ENCODE data around the gene MTRFR.
"Not testable (repeated sequence)": the region's sequence is repeated elsewhere in the genome, so short reads cannot be mapped to it uniquely, and the experiment has no call there.

MTRFR gene

DNA sequence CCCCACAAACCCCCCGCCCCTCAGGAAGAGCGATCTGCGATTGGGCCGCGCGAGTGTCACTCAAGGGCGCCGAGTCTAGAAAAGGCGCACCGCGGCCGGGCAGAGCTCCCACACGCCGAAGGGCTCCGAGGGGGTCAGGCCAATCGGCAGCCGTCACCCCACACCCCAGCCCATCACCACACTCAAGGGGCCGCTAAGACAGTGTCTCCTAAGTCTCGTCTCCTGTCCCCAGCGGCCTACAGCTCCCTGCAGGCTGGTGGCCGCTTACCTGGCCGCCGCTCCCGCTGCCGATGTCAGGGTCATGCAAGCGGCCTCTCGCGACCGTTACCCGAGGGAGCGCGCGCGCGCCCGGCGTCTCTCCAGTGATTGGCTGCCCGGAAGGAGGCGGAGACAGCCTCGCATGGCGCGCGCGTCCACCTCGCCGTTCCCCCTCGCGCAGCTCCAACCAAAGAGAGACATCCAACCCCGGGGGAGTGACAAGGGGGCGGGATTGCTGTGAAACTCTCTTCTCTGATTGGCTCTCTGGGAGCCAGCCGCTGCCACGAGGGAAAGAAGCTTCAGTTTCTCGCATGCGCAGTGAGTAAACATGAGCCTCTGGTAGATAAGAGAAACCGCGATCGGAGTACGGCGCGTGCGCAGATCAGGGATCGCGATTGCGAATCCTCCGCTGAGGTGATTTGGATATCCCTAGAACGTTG is at the start of gene MTRFR, which contains the start of gene MPHOSPH9:
TSS of gene MTRFR (plus strand) at position 630 of the 698 bp plus-strand sequence. CDS start 20,239 bp downstream, outside the sequence.
TSS of gene MPHOSPH9 (minus strand) at position 335 of the 698 bp plus-strand sequence. CDS start 2,777 bp downstream, outside the sequence.
- DNase-seq: peak; percentile 99 to 100

DNA sequence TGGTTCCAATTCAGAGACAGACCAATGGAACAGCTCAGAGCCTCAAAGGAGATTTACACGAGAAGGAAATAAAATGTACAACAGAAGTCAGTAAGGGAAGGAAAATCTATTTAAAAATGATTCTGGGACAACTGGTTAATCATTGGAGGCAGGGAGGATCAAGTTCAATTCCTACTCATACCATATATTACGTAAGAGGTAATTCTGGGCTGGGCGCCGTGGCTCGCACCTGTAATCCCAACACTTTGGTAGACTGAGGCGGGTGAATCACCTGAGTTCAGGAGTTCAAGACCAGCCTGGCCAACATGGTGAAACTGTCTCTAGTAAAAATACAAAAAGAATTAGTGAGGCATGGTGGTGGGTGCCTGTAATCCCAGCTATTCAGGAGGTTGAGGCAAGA is 45.6 kb upstream of the MTRFR start:
- DNase-seq: no peak

DNA sequence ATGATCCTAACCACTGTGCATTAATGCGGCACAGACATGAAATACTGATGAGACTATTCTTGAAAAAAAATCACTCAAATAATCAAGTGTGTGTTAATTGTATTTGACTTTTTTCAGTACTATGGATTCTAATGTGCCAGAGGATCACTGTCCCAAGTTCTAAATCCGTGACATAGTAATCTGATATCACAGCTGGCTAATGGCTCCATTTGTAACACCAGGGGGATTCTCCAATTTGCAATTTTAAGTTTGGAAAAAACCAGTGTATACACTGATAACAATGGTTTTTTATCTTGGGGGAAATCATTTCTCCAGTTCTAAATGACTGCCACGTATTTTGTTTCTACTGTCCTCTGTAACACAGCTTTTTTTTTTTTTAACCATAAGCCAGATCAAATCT is 33.3 kb upstream of the MTRFR start:
- no peak for DNase-seq

DNA sequence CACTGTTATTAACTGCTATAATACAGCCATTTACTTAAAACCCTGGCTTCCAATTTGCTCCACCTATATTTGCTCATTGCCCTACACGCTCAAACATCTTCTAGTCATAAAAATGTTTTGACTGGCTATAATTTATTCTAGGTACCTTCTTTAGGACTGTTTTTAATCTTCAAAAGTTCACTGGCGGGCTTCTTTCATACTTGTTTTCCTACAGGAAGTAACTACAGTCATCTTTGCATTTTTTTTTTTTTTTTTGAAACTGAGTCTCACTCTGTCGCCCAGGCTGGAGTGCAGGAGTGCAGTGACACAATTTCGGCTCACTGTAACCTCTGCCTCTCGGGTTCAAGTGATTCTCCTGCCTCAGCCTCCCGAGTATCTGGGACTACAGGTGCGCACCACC is 32.8 kb upstream of the MTRFR start:
- DNase-seq: no peak

DNA sequence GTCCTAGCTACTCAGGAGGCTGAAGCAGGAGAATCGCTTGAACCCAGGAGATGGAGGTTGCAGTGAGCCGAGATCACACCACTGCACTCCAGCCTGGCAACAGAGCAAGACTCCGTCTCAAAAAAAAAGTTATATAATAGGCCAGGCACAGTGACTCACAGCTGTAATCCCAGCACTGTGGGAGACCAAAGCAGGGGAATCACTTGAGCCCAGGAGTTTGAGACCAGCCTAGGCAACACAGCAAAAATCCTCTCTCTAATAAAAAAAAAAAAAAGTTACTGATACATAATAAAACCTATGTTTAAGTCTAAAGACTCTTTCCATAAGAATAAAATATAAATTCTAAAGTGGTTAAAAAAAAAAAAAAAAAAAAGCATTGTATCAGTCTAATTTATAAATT is 26.4 kb upstream of the MTRFR start:
- not testable (repeated sequence) for DNase-seq

DNA sequence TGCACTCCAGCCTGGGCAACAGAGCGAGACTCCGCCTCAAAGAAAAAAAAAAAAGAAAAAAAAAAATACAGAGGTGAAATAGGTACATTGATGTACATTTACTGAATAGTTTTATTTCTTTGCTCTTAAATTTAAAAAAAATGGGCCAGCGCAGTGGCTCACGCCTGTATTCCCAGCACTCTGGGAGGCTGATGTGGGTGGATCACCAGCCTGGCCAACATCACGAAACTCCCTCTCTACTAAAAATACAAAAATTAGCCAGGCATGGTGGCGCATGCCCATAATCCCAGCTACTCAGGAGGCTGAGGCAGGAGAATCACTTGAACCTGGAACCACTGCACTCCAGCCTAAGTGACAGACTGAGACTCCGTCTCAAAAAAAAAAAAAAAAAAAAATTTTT is 25.4 kb upstream of the MTRFR start:
- not testable (repeated sequence) for DNase-seq

DNA sequence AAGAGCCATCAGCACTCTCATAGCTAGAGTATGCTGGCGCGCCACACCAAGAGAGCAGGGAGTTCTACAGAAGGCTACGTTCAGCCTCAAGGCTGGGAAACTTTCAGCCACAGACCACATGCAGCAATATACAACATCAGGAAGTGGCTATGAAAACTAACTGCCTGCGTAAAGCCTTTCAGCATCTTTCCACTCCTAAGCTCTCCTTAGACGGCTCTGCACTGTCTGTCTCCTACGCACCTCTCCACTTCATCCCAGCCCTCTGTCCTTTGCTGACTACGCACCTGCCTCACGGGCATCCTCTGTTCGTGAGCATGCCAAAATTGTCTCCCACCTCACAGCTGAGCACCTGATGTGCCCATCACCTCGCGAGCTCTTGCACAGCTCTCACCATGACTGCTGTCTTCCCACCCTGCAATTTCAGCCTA is 10.0 kb upstream of the MTRFR start:
- no peak for DNase-seq

DNA sequence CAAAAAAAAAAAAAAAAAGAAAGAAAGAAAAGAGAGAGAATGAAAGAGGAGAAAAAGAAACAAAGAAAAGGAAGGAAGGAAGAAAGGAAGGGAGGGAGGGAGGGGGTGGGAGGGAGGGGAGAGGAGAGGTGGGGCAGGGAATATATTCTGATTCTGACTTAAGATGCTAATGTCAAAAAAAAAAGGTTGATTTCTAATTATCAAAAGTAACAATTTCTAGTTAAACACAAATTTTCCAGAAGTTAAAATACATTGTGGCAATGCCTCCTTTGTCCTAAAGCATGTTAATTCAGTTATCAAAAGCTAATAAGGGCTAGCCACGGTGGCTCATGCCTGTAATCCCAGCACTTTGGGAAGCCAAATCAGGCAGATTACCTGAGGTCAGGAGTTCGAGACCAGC is 7.8 kb upstream of the MTRFR start:
- DNase-seq: no peak

DNA sequence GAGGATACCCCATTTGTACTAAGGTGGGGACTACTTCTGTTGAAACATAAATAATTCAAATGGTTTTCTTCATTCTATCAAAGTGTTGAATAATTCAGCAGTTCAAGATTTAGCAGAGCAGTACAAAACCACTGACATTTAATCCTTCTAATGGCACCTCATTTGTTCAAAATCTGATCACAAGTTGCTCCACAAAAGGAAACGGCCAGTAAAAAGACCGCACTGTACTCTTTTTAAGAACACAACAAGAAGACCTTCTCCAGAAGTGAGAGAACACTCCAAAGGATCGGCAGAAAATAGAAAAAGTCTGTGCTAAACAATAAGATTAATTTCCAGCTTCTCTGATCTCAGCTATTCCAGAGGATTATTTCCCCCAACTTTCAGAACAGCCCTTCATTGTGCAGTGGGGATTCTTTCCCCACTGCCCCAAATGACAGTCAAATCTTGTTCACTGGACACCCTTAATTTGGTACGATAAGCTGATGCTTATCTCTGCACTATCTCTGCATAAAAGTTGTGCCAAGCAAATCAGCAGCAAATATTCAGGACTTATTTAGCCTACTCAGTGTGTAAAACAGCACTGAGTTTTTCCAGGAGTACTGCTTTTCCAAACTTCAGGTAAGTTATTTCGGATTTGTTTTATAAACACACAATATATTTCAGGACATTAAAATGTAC is 5.5 kb upstream of the MTRFR start:
- DNase-seq: no peak

DNA sequence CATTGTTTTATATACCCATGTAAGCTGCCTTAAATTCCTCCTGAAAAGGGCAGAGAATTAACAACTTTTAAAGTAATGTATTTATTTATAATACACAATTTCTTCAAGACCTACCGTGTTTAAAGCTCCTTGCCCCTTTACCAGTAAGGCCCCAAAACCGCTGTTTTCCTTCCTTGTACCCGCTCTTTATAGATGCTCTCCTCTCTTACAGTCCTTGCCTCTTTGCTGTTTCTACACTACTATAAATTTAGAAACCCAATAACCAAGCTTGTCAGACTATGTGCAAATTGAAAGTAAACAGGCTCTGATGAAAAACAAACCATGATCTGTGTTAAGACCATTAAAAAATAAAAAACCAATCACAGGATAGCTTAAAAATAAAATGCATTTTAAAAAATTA is 4.2 kb upstream of the MTRFR start:
- no peak for DNase-seq

DNA sequence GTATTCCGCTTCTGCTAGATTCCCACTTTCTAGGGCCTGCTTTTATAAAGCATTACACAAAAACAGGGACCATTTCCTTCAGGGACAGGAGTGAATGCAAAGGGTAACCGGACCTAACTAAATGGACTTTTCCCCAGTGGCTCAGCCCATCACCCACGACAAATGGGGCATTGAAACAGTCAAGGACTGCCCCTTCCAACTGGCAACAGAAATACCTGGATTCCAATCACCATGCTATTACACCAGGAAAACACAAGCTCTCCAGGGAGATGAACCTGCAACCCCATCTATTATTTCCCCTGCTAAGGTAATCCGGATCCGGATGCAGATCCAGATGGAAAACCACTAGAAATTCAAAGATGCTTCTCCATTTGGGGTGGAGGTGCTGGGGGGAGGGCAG is 1.3 kb upstream of the MTRFR start:
- DNase-seq: peak; percentile 36 to 37

DNA sequence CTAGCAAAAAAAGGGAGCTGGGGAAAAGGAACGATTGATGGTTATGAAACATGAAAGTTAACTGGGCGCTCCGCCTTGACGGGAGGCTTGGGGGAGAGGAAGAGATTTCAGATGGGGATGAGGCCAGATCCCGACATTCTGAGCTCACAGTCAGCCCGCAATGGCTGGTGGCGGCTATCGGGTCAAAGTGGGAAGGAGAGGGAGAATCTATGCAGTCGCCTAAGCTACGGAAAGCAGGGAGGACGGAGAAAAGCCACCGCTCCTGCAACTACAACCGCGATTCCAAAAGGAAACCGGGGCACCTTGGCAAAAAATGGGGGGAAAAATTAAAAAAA is 797 bp upstream of the MTRFR start:
- no peak for DNase-seq

DNA sequence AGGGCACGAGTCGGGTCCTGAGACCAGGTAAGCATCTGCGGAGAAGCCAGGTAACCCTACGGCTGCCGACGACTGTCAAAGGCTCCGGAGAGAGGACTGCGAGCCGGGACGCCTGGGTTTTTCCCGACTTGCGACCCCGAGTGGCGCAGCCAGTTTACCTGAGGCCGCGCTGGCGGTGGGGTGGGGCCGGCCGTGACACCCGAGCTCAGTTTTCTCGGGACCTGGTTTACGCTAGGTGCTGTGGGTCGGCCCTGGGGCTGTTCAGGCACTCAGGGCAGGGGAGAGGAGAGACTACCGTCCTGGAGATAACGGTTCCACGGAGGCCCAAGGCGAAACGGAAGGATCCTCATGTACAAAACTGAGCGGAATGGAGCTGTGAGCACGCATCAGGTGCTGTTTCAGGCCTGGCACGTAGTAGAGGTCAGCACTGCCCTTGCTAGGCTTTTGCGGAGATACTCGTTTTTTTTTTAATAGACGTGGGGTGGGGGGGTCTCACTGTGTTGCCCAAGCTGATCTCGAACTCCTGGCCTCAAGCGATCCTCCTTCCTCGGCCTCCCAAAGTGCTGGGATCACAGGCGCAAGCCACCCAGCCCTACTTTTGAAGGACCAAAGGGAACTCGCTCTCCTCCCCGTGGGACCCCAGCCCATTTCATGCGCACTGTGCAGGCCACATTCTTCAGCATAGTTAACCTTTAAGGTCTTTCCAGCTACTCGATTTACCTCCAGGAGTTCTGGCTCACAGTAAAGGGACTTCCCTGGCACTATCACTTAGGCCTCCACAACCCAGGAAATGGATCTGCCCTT is 471 bp downstream of the MTRFR start:
- DNase-seq: no peak

DNA sequence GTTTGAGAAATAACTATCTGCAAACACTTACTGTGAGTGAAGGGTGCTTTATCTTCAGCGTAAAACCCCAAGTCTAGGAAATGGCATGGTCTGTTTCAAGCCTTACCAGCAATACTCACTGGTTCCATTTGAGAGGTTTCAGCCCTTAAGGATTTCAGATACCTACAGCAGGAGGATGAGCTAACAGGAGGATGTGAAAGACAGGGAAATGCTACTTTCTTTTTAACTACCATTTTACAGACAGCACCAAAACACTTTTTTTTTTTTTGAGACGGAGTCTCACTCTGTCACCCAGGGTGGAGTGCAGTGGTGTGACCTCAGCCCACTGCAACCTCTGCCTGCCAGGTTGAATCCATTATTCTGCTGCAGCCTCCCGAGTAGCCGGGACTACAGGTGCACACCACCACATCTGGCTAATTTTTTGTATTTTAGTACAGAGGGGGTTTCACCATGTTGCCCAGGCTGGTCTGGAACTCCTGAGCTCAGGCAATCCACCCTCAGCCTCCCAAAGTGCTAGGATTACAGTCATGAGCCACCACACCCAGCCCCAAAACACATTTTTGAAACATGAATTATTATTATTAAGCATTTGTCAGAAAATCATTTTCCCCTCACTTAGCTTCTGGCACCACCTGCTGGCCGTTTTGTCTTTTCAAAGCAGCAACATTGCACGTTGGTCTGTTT is 4.6 kb downstream of the MTRFR start:
- peak; percentile 28 to 69 for DNase-seq

DNA sequence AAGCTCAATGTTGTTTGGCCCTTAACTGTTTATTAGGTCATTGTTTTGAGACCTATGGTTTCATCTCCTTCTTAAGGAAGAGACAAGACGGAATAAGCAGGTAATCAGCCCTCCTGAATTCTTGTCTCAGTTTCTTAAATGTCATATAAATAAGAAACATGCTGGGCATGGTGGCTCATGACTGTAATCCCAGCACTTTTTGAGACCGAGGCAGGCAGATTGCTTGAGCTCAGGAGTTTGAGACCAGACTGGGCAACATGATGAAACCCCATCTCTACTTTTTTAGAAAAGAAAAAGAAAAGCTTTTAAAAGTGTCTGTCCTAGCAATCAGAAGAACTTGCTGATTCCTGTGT is 5.1 kb downstream of the MTRFR start:
- no peak for DNase-seq

DNA sequence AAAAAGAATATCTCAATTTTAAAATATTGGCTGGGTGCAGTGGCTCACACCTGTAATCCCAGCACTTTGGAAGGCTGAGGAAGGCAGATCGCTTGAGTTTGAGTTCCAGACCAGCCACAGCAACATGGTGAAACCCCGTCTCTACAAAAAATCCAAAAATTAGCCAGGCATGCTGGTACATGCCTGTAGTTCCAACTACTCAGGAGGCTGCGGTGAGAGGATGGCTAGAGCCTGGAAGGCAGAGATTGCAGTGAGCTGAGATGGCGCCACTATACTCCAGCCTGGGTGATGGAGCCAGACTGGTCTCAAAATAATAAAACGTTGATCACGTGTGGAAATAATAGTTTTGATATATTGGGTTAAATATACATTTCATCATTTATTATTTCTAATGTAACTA is 5.7 kb downstream of the MTRFR start:
- DNase-seq: no peak

DNA sequence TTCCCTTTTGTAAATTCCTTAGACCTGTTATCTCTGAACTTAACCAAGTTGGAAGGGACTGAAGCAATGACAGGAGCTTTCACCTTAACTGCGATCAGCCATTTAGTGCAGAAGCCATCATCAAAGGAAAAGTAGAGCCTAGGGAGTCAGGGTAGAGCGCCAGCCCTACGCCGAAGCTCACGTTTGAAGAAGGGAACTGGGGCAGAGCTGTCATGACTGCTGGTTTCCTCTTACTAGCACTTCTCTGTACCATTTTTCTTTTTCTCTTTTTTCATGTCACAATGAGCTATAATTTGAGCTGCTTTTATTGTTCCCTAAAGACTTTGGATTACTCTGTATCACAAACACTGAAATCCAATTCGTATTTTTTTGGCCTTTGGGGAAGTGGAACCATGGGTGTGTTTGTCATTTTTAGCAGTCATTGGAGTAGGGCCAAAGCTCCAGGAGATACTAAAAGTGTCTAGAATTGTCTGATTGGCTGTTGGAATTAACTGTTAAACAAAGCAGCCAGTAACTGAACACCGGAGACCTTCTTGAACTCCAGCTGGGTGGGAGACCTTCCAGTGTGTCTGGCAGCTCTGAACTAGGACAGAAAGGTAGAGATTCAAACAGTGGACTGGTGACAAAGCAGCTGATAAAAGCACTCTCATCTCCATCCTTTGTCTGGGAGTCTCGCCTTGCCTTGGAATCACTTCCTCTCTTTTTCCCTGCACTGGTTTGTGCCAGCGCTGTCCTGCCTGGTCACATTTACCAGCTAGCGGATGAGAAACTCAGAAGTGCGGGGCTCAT is 9.1 kb downstream of the MTRFR start:
- no peak for DNase-seq

DNA sequence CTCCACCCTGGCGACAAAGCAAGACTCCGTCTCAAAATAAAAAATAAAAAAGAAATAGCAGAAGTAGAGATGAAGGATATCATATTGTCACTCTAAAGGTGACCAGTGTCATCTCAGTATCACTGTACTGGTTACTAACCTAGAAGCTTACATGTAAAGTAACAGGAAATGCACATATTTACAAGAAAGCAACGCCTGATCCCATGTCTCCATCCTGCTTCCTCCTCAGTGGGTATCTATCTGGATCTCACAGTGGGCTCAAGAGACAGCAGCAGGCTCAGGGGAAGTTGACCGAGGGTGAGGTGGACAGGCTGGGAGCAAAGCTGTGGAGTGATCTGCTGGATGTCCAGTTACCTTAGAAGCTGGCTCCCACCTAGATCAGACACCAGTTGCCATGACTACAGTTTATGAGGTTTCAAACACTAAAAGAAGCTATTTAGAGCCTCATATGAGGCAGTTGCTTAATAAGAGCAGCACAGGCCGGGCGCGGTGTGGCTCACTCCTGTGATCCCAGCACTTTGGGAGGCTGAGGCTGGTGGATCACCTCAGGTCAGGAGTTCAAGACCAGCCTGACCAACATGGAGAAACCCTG is 10.5 kb downstream of the MTRFR start:
- no peak for DNase-seq

DNA sequence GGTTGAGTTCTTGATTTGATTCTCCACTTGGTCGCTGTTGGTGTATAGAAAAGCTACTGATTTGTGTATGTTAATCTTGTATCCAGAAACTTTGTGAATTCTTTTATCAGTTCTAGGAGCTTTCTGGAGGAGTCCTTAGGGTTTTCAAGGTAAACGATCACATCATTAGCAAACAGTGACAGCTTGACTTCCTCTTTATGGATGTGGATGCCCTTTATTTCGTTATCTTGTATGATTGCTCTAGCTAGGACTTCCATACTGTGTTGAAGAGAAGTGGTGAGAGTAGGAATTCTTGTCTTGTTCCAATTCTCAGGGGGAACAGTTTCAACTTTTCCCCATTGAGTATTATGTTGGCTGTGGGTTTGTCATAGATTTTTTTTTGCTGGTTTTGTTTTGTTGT is 12.4 kb downstream of the MTRFR start:
- no peak for DNase-seq

DNA sequence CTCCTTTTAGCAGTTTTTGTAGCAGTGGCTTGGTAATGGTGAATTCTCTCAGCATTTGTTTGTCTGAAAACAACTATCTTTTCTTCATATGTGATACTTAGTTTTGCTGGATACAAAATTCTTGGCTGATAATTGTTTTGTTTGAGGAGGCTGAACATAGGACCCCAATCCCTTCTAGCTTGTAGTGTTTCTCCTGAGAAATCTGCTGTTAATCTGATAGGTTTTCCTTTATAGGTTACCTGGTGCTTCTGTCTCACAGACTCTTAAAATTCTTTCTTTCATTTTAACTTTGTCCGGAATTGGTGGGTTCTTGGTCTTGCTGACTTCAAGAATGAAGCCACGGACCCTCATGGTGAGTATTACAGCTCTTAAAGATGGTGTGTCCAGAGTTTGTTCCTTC is 14.9 kb downstream of the MTRFR start:
- DNase-seq: not testable (repeated sequence)

DNA sequence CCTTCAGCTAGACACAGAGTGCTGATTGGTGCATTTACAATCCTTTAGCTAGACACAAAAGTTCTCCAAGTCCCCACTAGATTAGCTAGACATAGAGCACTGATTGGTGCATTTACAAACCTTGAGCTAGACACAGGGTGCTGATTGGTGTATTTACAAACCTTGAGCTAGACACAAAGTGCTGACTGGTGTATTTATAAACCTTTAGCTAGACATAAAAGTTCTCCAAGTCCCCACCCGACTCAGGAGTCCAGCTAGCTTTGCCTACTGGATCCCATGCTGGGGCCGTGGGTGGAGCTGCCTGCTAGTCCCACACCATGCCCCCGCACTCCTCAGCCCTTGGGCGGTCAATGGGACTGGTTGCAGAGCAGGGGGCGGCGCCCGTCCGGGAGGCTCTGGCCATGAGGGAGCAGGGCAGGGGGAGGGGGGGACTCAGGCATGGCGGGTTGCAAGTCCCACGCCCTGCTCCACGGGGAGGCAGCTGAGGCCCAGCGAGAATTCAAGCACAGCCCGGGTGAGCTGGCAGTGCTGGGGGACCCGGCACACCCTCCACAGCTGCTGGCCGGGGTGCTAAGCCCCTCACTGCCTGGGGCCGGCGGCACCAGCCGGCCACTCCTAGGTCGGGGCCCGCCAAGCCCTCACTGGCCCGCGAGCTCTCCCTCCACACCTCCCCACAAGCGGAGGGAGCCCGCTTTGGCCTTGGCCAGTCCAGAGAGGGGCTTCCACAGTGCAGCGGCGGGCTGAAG is 15.9 kb downstream of the MTRFR start:
- DNase-seq: not testable (repeated sequence)
